MM.1S (cell line): Measurements from ENCODE around the gene ALAS1.

Source experiments
- DNase-seq: peaks from one replicate; pipeline ENCODE4 v3.0.0-alpha.2; 2015
- H2AFZ ChIP-seq: fragments of 300-600 bp; sonication (generic); 2 replicates; pipeline ENCODE4 v1.6.0; 2016; ENCODE audit warnings: antibody characterized with exemption, low read length
- H3F3A ChIP-seq: fragments of 300-600 bp; sonication (generic); 2 replicates; pipeline ENCODE4 v1.6.1; 2016; ENCODE audit warnings: mild to moderate bottlenecking, antibody characterized with exemption, low read length, moderate library complexity, mixed read lengths; ENCODE audit not compliant: insufficient read depth
- H3K27ac ChIP-seq: fragments of 300-600 bp; sonication (generic); 2 replicates; pipeline ENCODE4 v1.5.1; 2016; ENCODE audit warnings: mild to moderate bottlenecking, low read length
- H3K27me3 ChIP-seq: fragments of 300-600 bp; sonication (generic); replicated peaks from 2 replicates; pipeline ENCODE4 v1.6.0; 2016; ENCODE audit warnings: low read length; ENCODE audit not compliant: insufficient read depth
- H3K36me3 ChIP-seq: fragments of 300-600 bp; sonication (generic); replicated peaks from 2 replicates; pipeline ENCODE4 v1.6.1; 2016; ENCODE audit warnings: mild to moderate bottlenecking, low read length, mixed read lengths; ENCODE audit not compliant: insufficient read depth
- H3K4me1 ChIP-seq: fragments of 300-600 bp; sonication (generic); 2 replicates; pipeline ENCODE4 v1.6.1; 2016; ENCODE audit warnings: low read length, mixed read lengths
- H3K4me2 ChIP-seq: fragments of 300-600 bp; sonication (generic); 2 replicates; pipeline ENCODE4 v1.6.0; 2016; ENCODE audit warnings: low read depth, low read length
- H3K4me3 ChIP-seq: fragments of 300-600 bp; sonication (generic); 2 replicates; pipeline ENCODE4 v1.5.1; 2016; ENCODE audit warnings: low read length, mixed read lengths
- H3K79me2 ChIP-seq: fragments of 300-600 bp; sonication (generic); 2 replicates; pipeline ENCODE4 v1.6.1; 2016; ENCODE audit warnings: mixed run types, low read length, mixed read lengths
- H3K9ac ChIP-seq: fragments of 300-600 bp; sonication (generic); 2 replicates; pipeline ENCODE4 v1.6.1; 2016; ENCODE audit warnings: low read length, mixed read lengths
- H3K9me2 ChIP-seq: fragments of 300-600 bp; sonication (generic); replicated peaks from 2 replicates; pipeline ENCODE4 v1.6.1; 2016; ENCODE audit warnings: mild to moderate bottlenecking, low read length, mixed read lengths; ENCODE audit not compliant: insufficient read depth
- H3K9me3 ChIP-seq: fragments of 300-600 bp; sonication (generic); replicated peaks from 2 replicates; pipeline ENCODE4 v1.6.1; 2016; ENCODE audit warnings: mild to moderate bottlenecking, low read length, mixed read lengths; ENCODE audit not compliant: insufficient read depth
- H4K20me1 ChIP-seq: fragments of 300-600 bp; sonication (generic); 2 replicates; pipeline ENCODE4 v1.6.1; 2016; ENCODE audit warnings: mild to moderate bottlenecking, low read length, moderate library complexity, mixed read lengths; ENCODE audit not compliant: insufficient read depth
- CTCF ChIP-seq: fragments of 300-600 bp; sonication (generic); IDR thresholded peaks from 2 replicates; pipeline ENCODE4 v1.5.1; 2016; ENCODE audit warnings: antibody characterized with exemption, low read length, mixed read lengths
- EZH2 ChIP-seq: fragments of 300-600 bp; sonication (generic); optimal IDR thresholded peaks from 2 replicates; pipeline ENCODE3; 2017; ENCODE audit warnings: low read depth, mild to moderate bottlenecking, antibody characterized with exemption, low read length, mixed read lengths
- EZH2phosphoT487 ChIP-seq: fragments of 300-600 bp; sonication (generic); IDR thresholded peaks from 2 replicates; pipeline ENCODE4 v1.6.1; 2018; ENCODE audit warnings: antibody characterized with exemption, low read length

Gene ALAS1

GRCh38 chr3:52223449-52224408 lies 25.8 kb downstream of the ALAS1 start:
- H3K9me2 ChIP-seq = no peaks in the 10 kb centered on the region
- peaks cover 2% of the 10 kb centered on the region; the same call in 1 of the 2 replicates for H3F3A ChIP-seq
- no peak overlapping the region for H3K27ac ChIP-seq
- H2AFZ ChIP-seq = no peak overlapping the region
- no peak overlapping the region for H3K9ac ChIP-seq
- no peaks in the 10 kb centered on the region for H4K20me1 ChIP-seq
- no peaks in the 10 kb centered on the region for H3K36me3 ChIP-seq
- H3K9me3 ChIP-seq = no peaks in the 10 kb centered on the region
- H3K79me2 ChIP-seq = no peaks in the 10 kb centered on the region
- no peak for DNase-seq
- H3K4me1 ChIP-seq = peaks cover 24% of the 10 kb centered on the region
- H3K27me3 ChIP-seq = no peaks in the 10 kb centered on the region
- H3K4me2 ChIP-seq = no peak overlapping the region
- TF ChIP-seq EZH2phosphoT487 (no peak), EZH2 (no peak), CTCF (no peak)
- no peak overlapping the region for H3K4me3 ChIP-seq

- Histone ChIP-seq H3K9me3 (no peaks in the 10 kb centered on the region), H3K79me2 (no peaks in the 10 kb centered on the region), H3K4me3 (no peak within 1 kb of the TSS), H3F3A (peaks cover 2% of the 10 kb centered on the region; the same call in 1 of the 2 replicates), H3K36me3 (no peaks in the 10 kb centered on the region), H3K4me2 (peak within 1 kb of the TSS; percentile 46), H3K9ac (no peak within 1 kb of the TSS), H3K27me3 (no peaks in the 10 kb centered on the region), H2AFZ (peak within 1 kb of the TSS; percentile 76), H3K9me2 (no peaks in the 10 kb centered on the region), H4K20me1 (no peaks in the 10 kb centered on the region), H3K4me1 (peaks cover 17% of the 10 kb centered on the region), H3K27ac (peak within 1 kb of the TSS; percentile 63; the same call in 1 of the 2 replicates)
- DNase-seq = peak; percentile 52
- no peak for TF ChIP-seq EZH2
- TF ChIP-seq EZH2phosphoT487 = no peak
- TF ChIP-seq CTCF = no peak
Observed at GRCh38 chr3:52225452-52226228, 27.7 kb downstream of the ALAS1 start, which contains the start of gene TLR9. Gene TLR9 (minus strand): TSS chr3:52225645. CDS start chr3:52225529, 116 bp downstream.

- no peak for DNase-seq
- Histone ChIP-seq H3K36me3 (no peaks in the 10 kb centered on the region), H3K9me2 (no peaks in the 10 kb centered on the region), H3F3A (peaks cover 2% of the 10 kb centered on the region; the same call in 1 of the 2 replicates), H3K27ac (peak overlapping the region; percentile 63; the same call in 1 of the 2 replicates), H3K4me2 (peak overlapping the region; percentile 46), H3K9ac (no peak overlapping the region), H3K4me1 (peaks cover 17% of the 10 kb centered on the region), H3K4me3 (no peak overlapping the region), H2AFZ (peak overlapping the region; percentile 76), H3K27me3 (no peaks in the 10 kb centered on the region), H3K9me3 (no peaks in the 10 kb centered on the region), H4K20me1 (no peaks in the 10 kb centered on the region), H3K79me2 (no peaks in the 10 kb centered on the region)
- TF ChIP-seq EZH2 = no peak
- no peak for TF ChIP-seq EZH2phosphoT487
- no peak for TF ChIP-seq CTCF
Observed at GRCh38 chr3:52226229-52226817, 28.4 kb downstream of the ALAS1 start.
